HepG2 (cell line): ENCODE measurements around the gene UBE2N. TPM values are rescaled to one million over a fixed set of nuclear protein-coding genes. Genes with fewer than 3 reads are reported as not detected.

Experiments
- AGO2 ChIP-seq: fragments of 200-400 bp; formaldehyde crosslinking; optimal IDR thresholded peaks from 2 replicates; pipeline ENCODE3; 2017; ENCODE audit warnings: mild to moderate bottlenecking, low read depth, low read length, moderate library complexity
- CEBPG ChIP-seq: IDR thresholded peaks from 2 replicates; pipeline ENCODE4 v1.6.1; 2016
- DR1 ChIP-seq: sonication (generic); formaldehyde crosslinking; IDR thresholded peaks from 2 replicates; pipeline ENCODE4 v1.8.0; 2021; ENCODE audit warnings: mild to moderate bottlenecking, missing genetic modification reagents, inconsistent platforms
- EEA1 ChIP-seq: sonication (generic); formaldehyde crosslinking; IDR thresholded peaks from 2 replicates; pipeline ENCODE4 v1.5.1; 2020; ENCODE audit warnings: mild to moderate bottlenecking, missing genetic modification reagents, borderline replicate concordance
- PAWR ChIP-seq: sonication (generic); formaldehyde crosslinking; IDR thresholded peaks from 2 replicates; pipeline ENCODE4 v1.4.0; 2020; ENCODE audit warnings: missing genetic modification reagents, mild to moderate bottlenecking, borderline replicate concordance
- POLR2AphosphoS5 ChIP-seq: IDR thresholded peaks from 2 replicates; pipeline ENCODE4 v1.6.1; 2012; ENCODE audit warnings: low read depth, low read length
- TARDBP ChIP-seq: sonication (generic); formaldehyde crosslinking; IDR thresholded peaks from 2 replicates; pipeline ENCODE4 v1.8.0; 2022; ENCODE audit warnings: mild to moderate bottlenecking, missing genetic modification reagents
- TBX2 ChIP-seq: sonication (generic); formaldehyde crosslinking; IDR thresholded peaks from 2 replicates; pipeline ENCODE4 v1.5.0; 2020; ENCODE audit warnings: missing genetic modification reagents, mild to moderate bottlenecking, borderline replicate concordance
- ZFY ChIP-seq: sonication (generic); formaldehyde crosslinking; IDR thresholded peaks from 2 replicates; pipeline ENCODE4 v1.4.0; 2020; ENCODE audit warnings: missing genetic modification reagents
- ZMAT3 ChIP-seq: sonication (generic); formaldehyde crosslinking; conservative IDR thresholded peaks from 2 replicates; pipeline ENCODE4 v1.7.0; 2021; ENCODE audit warnings: missing genetic modification reagents
- ZNF354B ChIP-seq: sonication (generic); formaldehyde crosslinking; IDR thresholded peaks from 2 replicates; pipeline ENCODE4 v1.8.0; 2022; ENCODE audit warnings: mild to moderate bottlenecking, missing genetic modification reagents
- ZNF451 ChIP-seq: sonication (generic); formaldehyde crosslinking; IDR thresholded peaks from 2 replicates; pipeline ENCODE4 v1.5.0; 2020; ENCODE audit warnings: mild to moderate bottlenecking, missing genetic modification reagents
- polyA plus RNA-seq, 8 experiments: library from polyadenylated mRNA; depleted of rRNA in 3 of 8; stranded (reverse) in 7 of 8; unstranded in 1 of 8; fragments of >200 nt; fragmentation: Illumina TruSeq in 4 of 8; extraction: Trizol in 4 of 8; gene quantifications; 2 replicates each; pipeline versions ENCODE4 v1.2.1 to v1.2.3, GENCODE V29; 2011 to 2016; ENCODE audit warnings: low read depth in 4 of 8, missing spikeins in 1 of 8, mixed read lengths in 1 of 8; ENCODE audit not compliant: insufficient read depth in 1 of 8
- total RNA-seq, 5 experiments: library from RNA; depleted of rRNA; stranded (reverse); fragments of >200 nt; fragmentation: Illumina TruSeq; extraction: Trizol; gene quantifications; 2 replicates each; pipeline ENCODE4 v1.2.3, GENCODE V29; 2016; ENCODE audit warnings: low read depth in 1 of 5
- TF ChIP-seq, protein P1 (sequence below): sonication (generic); formaldehyde crosslinking; IDR thresholded peaks from 2 replicates; pipeline ENCODE4 v1.4.0; 2020; ENCODE audit warnings: missing genetic modification reagents
- TF ChIP-seq, protein P2 (sequence below): sonication (generic); formaldehyde crosslinking; IDR thresholded peaks from 2 replicates; pipeline ENCODE4 v1.4.0; 2020; ENCODE audit warnings: missing genetic modification reagents, low read depth, mild to moderate bottlenecking, borderline replicate concordance
- TF ChIP-seq, protein P3 (sequence below): sonication (generic); formaldehyde crosslinking; IDR thresholded peaks from 2 replicates; pipeline ENCODE4 v1.5.0; 2020; ENCODE audit warnings: mild to moderate bottlenecking, missing genetic modification reagents
- TF ChIP-seq, protein P4 (sequence below): sonication (generic); formaldehyde crosslinking; IDR thresholded peaks from 2 replicates; pipeline ENCODE4 v1.4.0; 2020; ENCODE audit warnings: missing genetic modification reagents, mild to moderate bottlenecking, borderline replicate concordance
- TF ChIP-seq, protein P5 (sequence below): sonication (generic); formaldehyde crosslinking; IDR thresholded peaks from 2 replicates; pipeline ENCODE4 v1.8.0; 2023; ENCODE audit warnings: mild to moderate bottlenecking, missing genetic modification reagents

Gene UBE2N
- total and polyA plus RNA-seq, 2 of the 13 experiments (the other 11 are each of a cell fraction or from before 2014, with no cell fraction given): 188 to 197 TPM

DNA sequence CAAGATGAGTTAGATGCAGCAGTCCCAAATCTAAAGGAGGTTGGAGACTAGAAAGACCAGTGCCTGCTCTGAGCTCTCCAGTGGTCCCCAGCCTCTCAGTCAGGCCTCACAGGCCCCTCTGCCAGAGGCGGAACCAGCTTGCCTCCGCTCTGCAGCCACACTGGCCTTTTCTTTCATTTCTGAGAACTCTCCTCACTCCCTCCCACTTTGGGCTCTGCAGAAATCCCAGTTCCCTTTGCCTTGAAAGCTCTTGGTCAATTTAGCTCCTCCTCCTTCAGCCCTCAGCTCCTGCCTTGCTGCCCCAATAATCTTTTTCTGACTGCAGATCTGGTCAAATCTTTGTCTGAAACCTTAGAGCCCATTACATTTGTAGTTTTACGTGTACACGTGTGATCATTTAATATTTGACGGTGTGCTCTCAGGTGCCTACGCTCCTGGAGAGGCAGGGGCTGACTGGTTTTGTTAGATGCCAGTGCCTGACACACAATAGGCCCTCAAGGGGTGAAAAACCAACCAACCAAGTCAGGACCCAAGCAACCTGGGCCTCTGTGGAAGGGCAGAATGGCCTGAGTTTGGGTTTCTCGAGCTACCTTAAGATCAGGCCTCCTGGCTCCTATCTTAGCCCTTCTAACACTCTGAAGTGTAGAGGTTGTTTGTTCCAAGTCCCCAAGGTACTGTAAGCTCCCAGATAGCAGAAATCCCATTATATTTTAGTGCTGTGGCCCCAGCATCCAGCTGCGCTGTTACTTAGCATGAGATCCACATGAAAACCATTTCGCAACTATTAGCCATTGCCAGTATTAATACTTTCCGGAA, 65.1 kb downstream of the UBE2N start (continued):
- 0 out of 2 replicates have a peak, but pooled peaks have one; percentile 73 for TF ChIP-seq EEA1 (CRISPR knock-in tag)
- no peak for TF ChIP-seq AGO2
- TF ChIP-seq, protein P1, sequence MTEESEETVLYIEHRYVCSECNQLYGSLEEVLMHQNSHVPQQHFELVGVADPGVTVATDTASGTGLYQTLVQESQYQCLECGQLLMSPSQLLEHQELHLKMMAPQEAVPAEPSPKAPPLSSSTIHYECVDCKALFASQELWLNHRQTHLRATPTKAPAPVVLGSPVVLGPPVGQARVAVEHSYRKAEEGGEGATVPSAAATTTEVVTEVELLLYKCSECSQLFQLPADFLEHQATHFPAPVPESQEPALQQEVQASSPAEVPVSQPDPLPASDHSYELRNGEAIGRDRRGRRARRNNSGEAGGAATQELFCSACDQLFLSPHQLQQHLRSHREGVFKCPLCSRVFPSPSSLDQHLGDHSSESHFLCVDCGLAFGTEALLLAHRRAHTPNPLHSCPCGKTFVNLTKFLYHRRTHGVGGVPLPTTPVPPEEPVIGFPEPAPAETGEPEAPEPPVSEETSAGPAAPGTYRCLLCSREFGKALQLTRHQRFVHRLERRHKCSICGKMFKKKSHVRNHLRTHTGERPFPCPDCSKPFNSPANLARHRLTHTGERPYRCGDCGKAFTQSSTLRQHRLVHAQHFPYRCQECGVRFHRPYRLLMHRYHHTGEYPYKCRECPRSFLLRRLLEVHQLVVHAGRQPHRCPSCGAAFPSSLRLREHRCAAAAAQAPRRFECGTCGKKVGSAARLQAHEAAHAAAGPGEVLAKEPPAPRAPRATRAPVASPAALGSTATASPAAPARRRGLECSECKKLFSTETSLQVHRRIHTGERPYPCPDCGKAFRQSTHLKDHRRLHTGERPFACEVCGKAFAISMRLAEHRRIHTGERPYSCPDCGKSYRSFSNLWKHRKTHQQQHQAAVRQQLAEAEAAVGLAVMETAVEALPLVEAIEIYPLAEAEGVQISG (CRISPR knock-in tag): peak; percentile 26; the same call in 1 of the 2 replicates
- 0 out of 2 replicates have a peak, but pooled peaks have one; percentile 5 for TF ChIP-seq PAWR (CRISPR knock-in tag)
- no peak for TF ChIP-seq ZNF354B (CRISPR knock-in tag)
- TF ChIP-seq, protein P2, sequence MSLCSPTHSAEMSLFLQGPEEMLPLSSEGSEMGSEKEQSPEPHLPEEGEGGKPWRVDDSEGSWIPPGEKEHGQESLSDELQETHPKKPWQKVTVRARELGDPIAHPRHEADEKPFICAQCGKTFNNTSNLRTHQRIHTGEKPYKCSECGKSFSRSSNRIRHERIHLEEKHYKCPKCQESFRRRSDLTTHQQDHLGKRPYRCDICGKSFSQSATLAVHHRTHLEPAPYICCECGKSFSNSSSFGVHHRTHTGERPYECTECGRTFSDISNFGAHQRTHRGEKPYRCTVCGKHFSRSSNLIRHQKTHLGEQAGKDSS (CRISPR knock-in tag): no peak
- TF ChIP-seq CEBPG (CRISPR knock-in tag): peak; percentile 58; the same call in 1 of the 2 replicates
- no peak for TF ChIP-seq ZMAT3 (CRISPR knock-in tag)
- TF ChIP-seq TBX2 (CRISPR knock-in tag): 0 out of 2 replicates have a peak, but pooled peaks have one; percentile 6
- TF ChIP-seq TARDBP (CRISPR knock-in tag): peak; percentile 26; the same call in 1 of the 2 replicates
- TF ChIP-seq, protein P3, sequence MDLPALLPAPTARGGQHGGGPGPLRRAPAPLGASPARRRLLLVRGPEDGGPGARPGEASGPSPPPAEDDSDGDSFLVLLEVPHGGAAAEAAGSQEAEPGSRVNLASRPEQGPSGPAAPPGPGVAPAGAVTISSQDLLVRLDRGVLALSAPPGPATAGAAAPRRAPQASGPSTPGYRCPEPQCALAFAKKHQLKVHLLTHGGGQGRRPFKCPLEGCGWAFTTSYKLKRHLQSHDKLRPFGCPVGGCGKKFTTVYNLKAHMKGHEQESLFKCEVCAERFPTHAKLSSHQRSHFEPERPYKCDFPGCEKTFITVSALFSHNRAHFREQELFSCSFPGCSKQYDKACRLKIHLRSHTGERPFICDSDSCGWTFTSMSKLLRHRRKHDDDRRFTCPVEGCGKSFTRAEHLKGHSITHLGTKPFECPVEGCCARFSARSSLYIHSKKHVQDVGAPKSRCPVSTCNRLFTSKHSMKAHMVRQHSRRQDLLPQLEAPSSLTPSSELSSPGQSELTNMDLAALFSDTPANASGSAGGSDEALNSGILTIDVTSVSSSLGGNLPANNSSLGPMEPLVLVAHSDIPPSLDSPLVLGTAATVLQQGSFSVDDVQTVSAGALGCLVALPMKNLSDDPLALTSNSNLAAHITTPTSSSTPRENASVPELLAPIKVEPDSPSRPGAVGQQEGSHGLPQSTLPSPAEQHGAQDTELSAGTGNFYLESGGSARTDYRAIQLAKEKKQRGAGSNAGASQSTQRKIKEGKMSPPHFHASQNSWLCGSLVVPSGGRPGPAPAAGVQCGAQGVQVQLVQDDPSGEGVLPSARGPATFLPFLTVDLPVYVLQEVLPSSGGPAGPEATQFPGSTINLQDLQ: no peak
- TF ChIP-seq ZFY (CRISPR knock-in tag): peak; percentile 41; the same call in 1 of the 2 replicates
- TF ChIP-seq ZNF451 (CRISPR knock-in tag): no peak
- TF ChIP-seq, protein P4, sequence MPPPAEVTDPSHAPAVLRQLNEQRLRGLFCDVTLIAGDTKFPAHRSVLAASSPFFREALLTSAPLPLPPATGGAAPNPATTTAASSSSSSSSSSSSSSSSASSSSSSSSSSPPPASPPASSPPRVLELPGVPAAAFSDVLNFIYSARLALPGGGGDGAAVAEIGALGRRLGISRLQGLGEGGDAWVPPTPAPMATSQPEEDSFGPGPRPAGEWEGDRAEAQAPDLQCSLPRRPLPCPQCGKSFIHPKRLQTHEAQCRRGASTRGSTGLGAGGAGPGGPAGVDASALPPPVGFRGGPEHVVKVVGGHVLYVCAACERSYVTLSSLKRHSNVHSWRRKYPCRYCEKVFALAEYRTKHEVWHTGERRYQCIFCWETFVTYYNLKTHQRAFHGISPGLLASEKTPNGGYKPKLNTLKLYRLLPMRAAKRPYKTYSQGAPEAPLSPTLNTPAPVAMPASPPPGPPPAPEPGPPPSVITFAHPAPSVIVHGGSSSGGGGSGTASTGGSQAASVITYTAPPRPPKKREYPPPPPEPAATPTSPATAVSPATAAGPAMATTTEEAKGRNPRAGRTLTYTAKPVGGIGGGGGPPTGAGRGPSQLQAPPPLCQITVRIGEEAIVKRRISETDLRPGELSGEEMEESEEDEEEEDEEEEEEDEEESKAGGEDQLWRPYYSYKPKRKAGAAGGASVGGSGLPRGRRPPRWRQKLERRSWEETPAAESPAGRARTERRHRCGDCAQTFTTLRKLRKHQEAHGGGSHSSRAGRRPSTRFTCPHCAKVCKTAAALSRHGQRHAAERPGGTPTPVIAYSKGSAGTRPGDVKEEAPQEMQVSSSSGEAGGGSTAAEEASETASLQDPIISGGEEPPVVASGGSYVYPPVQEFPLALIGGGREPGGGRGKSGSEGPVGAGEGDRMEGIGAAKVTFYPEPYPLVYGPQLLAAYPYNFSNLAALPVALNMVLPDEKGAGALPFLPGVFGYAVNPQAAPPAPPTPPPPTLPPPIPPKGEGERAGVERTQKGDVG (CRISPR knock-in tag): no peak
- TF ChIP-seq, protein P5, sequence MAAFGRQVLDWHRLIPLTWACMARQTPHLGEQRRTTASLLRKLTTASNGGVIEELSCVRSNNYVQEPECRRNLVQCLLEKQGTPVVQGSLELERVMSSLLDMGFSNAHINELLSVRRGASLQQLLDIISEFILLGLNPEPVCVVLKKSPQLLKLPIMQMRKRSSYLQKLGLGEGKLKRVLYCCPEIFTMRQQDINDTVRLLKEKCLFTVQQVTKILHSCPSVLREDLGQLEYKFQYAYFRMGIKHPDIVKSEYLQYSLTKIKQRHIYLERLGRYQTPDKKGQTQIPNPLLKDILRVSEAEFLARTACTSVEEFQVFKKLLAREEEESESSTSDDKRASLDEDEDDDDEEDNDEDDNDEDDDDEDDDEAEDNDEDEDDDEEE: 0 out of 2 replicates have a peak, but pooled peaks have one; percentile 29
- peak; percentile 50; the same call in 1 of the 2 replicates for TF ChIP-seq DR1 (CRISPR knock-in tag)
- no peak; the same call in 1 of the 2 replicates for TF ChIP-seq POLR2AphosphoS5
